Measurements from ENCODE around the gene GIGYF1. TPM values are rescaled to one million over a fixed set of nuclear protein-coding genes. Genes with fewer than 3 reads are reported as not detected.

GIGYF1 gene
- total RNA-seq, 3 donors from 2014 or later: 34.6 to 49.8 (median 48.1) TPM

GRCh38 chr7:100696123-100696521, 2.1 kb upstream of the GIGYF1 start:
- Histone ChIP-seq H3K4me1 (ENCODE audit: low read depth) (peaks cover 18% of the 10 kb centered on the region), H3K9me3 (no peaks in the 10 kb centered on the region), H3K36me3 (ENCODE audit: low read depth) (no peaks in the 10 kb centered on the region), H3K4me3 (no peak overlapping the region)
- TF ChIP-seq, protein P1, sequence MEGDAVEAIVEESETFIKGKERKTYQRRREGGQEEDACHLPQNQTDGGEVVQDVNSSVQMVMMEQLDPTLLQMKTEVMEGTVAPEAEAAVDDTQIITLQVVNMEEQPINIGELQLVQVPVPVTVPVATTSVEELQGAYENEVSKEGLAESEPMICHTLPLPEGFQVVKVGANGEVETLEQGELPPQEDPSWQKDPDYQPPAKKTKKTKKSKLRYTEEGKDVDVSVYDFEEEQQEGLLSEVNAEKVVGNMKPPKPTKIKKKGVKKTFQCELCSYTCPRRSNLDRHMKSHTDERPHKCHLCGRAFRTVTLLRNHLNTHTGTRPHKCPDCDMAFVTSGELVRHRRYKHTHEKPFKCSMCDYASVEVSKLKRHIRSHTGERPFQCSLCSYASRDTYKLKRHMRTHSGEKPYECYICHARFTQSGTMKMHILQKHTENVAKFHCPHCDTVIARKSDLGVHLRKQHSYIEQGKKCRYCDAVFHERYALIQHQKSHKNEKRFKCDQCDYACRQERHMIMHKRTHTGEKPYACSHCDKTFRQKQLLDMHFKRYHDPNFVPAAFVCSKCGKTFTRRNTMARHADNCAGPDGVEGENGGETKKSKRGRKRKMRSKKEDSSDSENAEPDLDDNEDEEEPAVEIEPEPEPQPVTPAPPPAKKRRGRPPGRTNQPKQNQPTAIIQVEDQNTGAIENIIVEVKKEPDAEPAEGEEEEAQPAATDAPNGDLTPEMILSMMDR (IDR thresholded peaks at IDR 0.05): no peak
- no peak for DNase-seq
- ATAC-seq: no peak
- intact Hi-C loops (cut with DNase I, micrococcal nuclease): no loop called here

DNA sequence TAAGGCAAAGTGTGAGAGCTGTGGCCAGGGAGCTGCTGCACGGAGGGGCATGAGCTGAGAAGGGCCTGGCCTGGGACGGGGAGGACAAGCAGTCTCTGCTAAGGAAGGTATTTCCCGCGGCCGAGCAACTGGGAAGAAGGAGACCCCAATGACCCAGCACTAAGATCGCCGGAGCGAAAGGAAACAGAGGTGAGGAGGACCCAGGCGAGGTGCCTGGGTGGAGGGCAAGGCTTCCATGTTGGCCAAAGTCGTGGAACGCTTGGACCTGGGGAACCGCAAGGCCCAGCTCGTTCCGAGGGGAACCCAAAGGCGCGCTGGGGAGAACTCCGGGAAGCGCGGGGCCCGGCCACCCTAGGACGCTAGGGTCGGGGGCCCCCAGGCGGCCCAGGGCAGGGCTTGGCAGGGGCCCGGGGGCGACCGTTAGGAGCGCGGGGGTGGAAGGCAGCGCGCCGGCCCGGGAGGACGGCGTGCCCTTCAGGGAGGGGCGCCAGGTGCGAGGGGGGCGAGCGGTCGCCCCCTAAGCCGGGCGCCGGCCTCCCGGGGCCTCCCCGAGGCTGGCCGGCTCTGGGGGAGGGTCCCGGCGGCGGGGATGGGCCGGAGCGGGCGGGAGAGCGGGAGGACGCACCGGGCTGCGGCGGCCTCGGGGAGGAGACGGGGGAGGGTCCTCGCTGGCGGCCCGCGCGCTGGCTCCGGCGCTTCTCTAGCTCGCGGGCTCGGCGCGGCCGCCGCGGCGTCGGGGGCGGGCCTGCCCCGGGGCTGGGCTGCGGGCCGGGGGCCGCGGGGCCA, 545 bp downstream of the GIGYF1 start:
- ATAC-seq: peak; percentile 22
- H3K9me3 ChIP-seq: no peaks in the 10 kb centered on the region
- intact Hi-C loops (cut with DNase I, micrococcal nuclease): loop anchor here in 1 of 2 donors (5.0 kb wide), 1 partner anchor 221 kb away; no protein-coding TSS in a partner anchor

DNA sequence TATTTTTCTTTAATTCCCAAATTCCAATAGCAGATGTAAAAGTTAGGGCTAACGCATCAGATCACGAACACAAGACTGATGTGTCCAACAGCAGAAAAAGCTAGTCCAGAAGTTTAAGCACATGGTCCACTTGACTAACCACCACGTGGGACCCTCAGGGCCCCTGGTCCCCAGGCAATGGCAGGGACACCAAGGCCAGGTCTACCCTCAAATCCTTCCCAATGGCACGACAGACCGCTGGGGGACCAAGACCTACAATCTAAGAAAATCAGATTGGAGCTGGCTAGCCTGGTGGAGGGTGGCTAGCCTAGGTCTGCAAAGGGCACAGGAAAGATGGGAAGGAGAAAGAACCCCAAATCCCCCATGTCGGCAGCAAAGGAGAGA, 1.5 kb downstream of the GIGYF1 start:
- intact Hi-C loops (cut with DNase I, micrococcal nuclease): loop anchor here in 1 of 2 donors (5.0 kb wide), 1 partner anchor 220 kb away; no protein-coding TSS in a partner anchor
- ATAC-seq (no peak), DNase-seq (no peak)
- H3K4me1 ChIP-seq (ENCODE audit: low read depth): peaks cover 18% of the 10 kb centered on the region
- H3K4me3 ChIP-seq: no peak overlapping the region
- TF ChIP-seq, protein P1 (IDR thresholded peaks at IDR 0.05): no peak
- no peaks in the 10 kb centered on the region for H3K36me3 ChIP-seq (ENCODE audit: low read depth)
- no peaks in the 10 kb centered on the region for H3K9me3 ChIP-seq

More for the DNA sequence above, 545 bp downstream of the GIGYF1 start:
- TF ChIP-seq, protein P1 (IDR thresholded peaks at IDR 0.05): no peak
- H3K36me3 ChIP-seq (ENCODE audit: low read depth): no peaks in the 10 kb centered on the region
- DNase-seq: peak in 2 of 3 donors; percentile 23 to 58
- peak overlapping the region; percentile 90 for H3K4me3 ChIP-seq
- peaks cover 18% of the 10 kb centered on the region for H3K4me1 ChIP-seq (ENCODE audit: low read depth)

DNA sequence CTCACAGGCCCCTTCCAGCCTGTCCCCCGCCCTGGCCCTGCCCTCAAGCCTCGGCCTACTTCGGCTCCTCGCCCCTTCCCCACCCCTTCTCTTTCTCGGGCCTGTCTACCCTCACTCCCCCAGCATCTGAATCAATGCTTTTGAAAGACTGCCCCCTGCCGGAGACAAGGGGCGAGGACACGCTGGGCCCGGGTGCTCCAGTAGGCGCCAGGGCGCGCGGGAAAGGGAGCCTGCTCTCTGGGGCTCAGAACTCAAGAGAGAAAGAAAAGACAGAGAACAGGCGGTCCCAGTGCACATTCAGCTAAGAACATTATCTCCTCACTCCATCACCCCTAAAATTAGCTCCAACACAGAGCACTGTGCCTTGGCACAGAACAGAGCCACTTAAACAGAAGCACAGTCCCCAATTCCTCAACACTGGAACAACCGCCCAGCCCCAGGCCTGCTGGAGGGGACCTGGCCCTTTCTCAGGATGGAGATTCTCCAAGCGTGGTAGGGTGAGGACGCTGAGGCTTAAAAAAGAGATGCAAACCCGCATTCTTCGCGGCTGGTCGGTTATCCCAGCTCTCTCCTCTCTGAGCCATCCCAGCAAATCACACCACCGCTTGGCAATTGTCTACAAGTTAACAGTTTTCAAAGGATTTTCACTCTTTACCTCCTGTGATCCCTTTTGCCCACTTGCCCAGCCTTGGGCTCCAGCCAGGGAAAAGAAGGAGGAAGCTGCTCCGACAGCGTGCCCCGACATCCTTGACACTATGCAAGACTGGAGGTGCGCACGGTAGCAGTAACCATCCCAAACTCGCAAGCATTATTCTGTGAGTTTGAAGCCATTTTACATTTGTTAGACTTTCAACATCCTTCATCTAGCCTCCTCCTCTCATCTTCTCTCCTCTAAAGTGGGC, 2.1 kb downstream of the GIGYF1 start:
- DNase-seq (peak; percentile 75 to 86 (median 84)), ATAC-seq (peak; percentile 83)
- intact Hi-C loops (cut with DNase I, micrococcal nuclease): loop anchor here in 1 of 2 donors (5.0 kb wide), 1 partner anchor 220 kb away; no protein-coding TSS in a partner anchor
- Histone ChIP-seq H3K4me3 (no peak overlapping the region), H3K36me3 (ENCODE audit: low read depth) (no peaks in the 10 kb centered on the region), H3K4me1 (ENCODE audit: low read depth) (peaks cover 18% of the 10 kb centered on the region), H3K9me3 (no peaks in the 10 kb centered on the region)
- TF ChIP-seq, protein P1 (IDR thresholded peaks at IDR 0.05): peak; percentile 93

GRCh38 chr7:100689230-100690135, 4.6 kb downstream of the GIGYF1 start:
- DNase-seq (no peak), ATAC-seq (no peak)
- Histone ChIP-seq H3K4me3 (no peak overlapping the region), H3K9me3 (no peaks in the 10 kb centered on the region), H3K4me1 (ENCODE audit: low read depth) (peaks cover 18% of the 10 kb centered on the region), H3K36me3 (ENCODE audit: low read depth) (peaks cover 10% of the 10 kb centered on the region)
- intact Hi-C loops (cut with DNase I, micrococcal nuclease): loop anchor here (5.0 to 10.0 kb wide), 2 partner anchors 215 to 217 kb away; partner anchors contain the start of gene TSC22D4 (in 1 of the 2)
- TF ChIP-seq, protein P1 (IDR thresholded peaks at IDR 0.05): no peak
